ENCODE results near the gene TSGA10. TPM values are rescaled to one million over a fixed set of nuclear protein-coding genes. Genes with fewer than 3 reads are reported as not detected.
"Not testable (repeated sequence)": the region's sequence is repeated elsewhere in the genome, so short reads cannot be mapped to it uniquely, and the experiment has no call there.

The TSGA10 gene
- polyA plus RNA-seq: 1 to 10 TPM in 2 of 3 donors, under 1 TPM in 1; 0.79 to 8.1 (median 3.4) TPM

- peak within 1 kb of the TSS; percentile 11 for H3K27ac ChIP-seq (ENCODE audit: low read depth, low read length)
- 0% methylated on average over 70 of the region's 70 CpGs for WGBS, 3 donors
Observed at GRCh38 chr2:99154643-99155536, at the start of gene TSGA10, which contains the start of gene LIPT1. TSS of gene TSGA10 (minus strand) at chr2:99154942. CDS start at chr2:99109439, 45,503 bp downstream. TSS of gene LIPT1 (plus strand) at chr2:99154967. CDS start at chr2:99161958, 6,991 bp downstream.

- WGBS, 3 donors: 92 to 95% (median 93%) methylated on average over 4 of the region's 4 CpGs
- no peak overlapping the region for H3K27ac ChIP-seq (ENCODE audit: low read depth, low read length)
Observed at GRCh38 chr2:99201959-99202678, 47.4 kb upstream of the TSGA10 start.

GRCh38 chr2:99200076-99200800, 45.5 kb upstream of the TSGA10 start:
- 79 to 86% (median 79%) methylated on average over 7 of the region's 7 CpGs for WGBS, 3 donors
- H3K27ac ChIP-seq (ENCODE audit: low read depth, low read length): no peak overlapping the region

- no peak overlapping the region for H3K27ac ChIP-seq (ENCODE audit: low read depth, low read length)
- whole genome bisulfite sequencing, 3 donors: 83 to 92% (median 88%) methylated on average over 6 of the region's 6 CpGs
Observed at GRCh38 chr2:99198103-99198841, 43.5 kb upstream of the TSGA10 start.

GRCh38 chr2:99192364-99192763, 37.6 kb upstream of the TSGA10 start:
- not testable (repeated sequence) for H3K27ac ChIP-seq (ENCODE audit: low read depth, low read length)
- 95 to 100% (median 97%) methylated on average over 4 of the region's 4 CpGs for WGBS, 3 donors

GRCh38 chr2:99190548-99190947, 35.8 kb upstream of the TSGA10 start:
- WGBS, 3 donors: 71 to 81% (median 80%) methylated on average over 1 of the region's 1 CpG
- no peak overlapping the region for H3K27ac ChIP-seq (ENCODE audit: low read depth, low read length)

GRCh38 chr2:99188357-99188756, 33.6 kb upstream of the TSGA10 start:
- WGBS, 3 donors: 91 to 97% (median 96%) methylated on average over 3 of the region's 3 CpGs
- H3K27ac ChIP-seq (ENCODE audit: low read depth, low read length): no peak overlapping the region

GRCh38 chr2:99187011-99187410, 32.3 kb upstream of the TSGA10 start:
- H3K27ac ChIP-seq (ENCODE audit: low read depth, low read length): no peak overlapping the region

- 59 to 76% (median 61%) methylated on average over 6 of the region's 6 CpGs for WGBS, 3 donors
- no peak overlapping the region for H3K27ac ChIP-seq (ENCODE audit: low read depth, low read length)
Observed at GRCh38 chr2:99184811-99185210, 30.1 kb upstream of the TSGA10 start.

- WGBS, 3 donors: 90 to 95% (median 93%) methylated on average over 3 of the region's 3 CpGs
Observed at GRCh38 chr2:99183025-99183424, 28.3 kb upstream of the TSGA10 start.

GRCh38 chr2:99181624-99182000, 26.9 kb upstream of the TSGA10 start:
- no peak overlapping the region for H3K27ac ChIP-seq (ENCODE audit: low read depth, low read length)
- WGBS, 3 donors: 1 to 7% (median 5%) methylated on average over 4 of the region's 4 CpGs

More at GRCh38 chr2:99183025-99183424, 28.3 kb upstream of the TSGA10 start:
- H3K27ac ChIP-seq (ENCODE audit: low read depth, low read length): no peak overlapping the region

GRCh38 chr2:99180755-99181623, 26.2 kb upstream of the TSGA10 start, which contains the start of the genes MITD1 and MRPL30:
TSS of gene MITD1 (minus strand) at chr2:99181058. CDS start at chr2:99180981, 77 bp downstream.
TSS of gene MRPL30 (plus strand) at chr2:99181184. CDS start at chr2:99186204, 5,020 bp downstream.
- H3K27ac ChIP-seq (ENCODE audit: low read depth, low read length): no peak within 1 kb of the TSS
- 0% methylated on average over 39 of the region's 39 CpGs for WGBS, 3 donors

- H3K27ac ChIP-seq (ENCODE audit: low read depth, low read length): no peak overlapping the region
- 97 to 98% (median 97%) methylated on average over 8 of the region's 8 CpGs for WGBS, 3 donors
Observed at GRCh38 chr2:99171377-99172140, 16.8 kb upstream of the TSGA10 start.

- no peak overlapping the region for H3K27ac ChIP-seq (ENCODE audit: low read depth, low read length)
- WGBS, 3 donors: 51 to 63% (median 59%) methylated on average over 1 of the region's 1 CpG
Observed at GRCh38 chr2:99169534-99169933, 14.8 kb upstream of the TSGA10 start.

GRCh38 chr2:99166218-99166617, 11.5 kb upstream of the TSGA10 start:
- no peak overlapping the region for H3K27ac ChIP-seq (ENCODE audit: low read depth, low read length)
- 85 to 88% (median 87%) methylated on average over 5 of the region's 5 CpGs for WGBS, 3 donors

GRCh38 chr2:99159594-99159993, 4.9 kb upstream of the TSGA10 start:
- no peak overlapping the region for H3K27ac ChIP-seq (ENCODE audit: low read depth, low read length)
- 90 to 94% (median 91%) methylated on average over 4 of the region's 4 CpGs for WGBS, 3 donors
